Measurements from ENCODE around the gene TYSND1. TPM values are rescaled to one million over a fixed set of nuclear protein-coding genes. Genes with fewer than 3 reads are reported as not detected.
"Not testable (repeated sequence)": the region's sequence is repeated elsewhere in the genome, so short reads cannot be mapped to it uniquely, and the experiment has no call there.

Gene TYSND1
- polyA plus RNA-seq, 6 donors from 2014 or later = 19.8 to 33.5 (median 25.0) TPM

DNA sequence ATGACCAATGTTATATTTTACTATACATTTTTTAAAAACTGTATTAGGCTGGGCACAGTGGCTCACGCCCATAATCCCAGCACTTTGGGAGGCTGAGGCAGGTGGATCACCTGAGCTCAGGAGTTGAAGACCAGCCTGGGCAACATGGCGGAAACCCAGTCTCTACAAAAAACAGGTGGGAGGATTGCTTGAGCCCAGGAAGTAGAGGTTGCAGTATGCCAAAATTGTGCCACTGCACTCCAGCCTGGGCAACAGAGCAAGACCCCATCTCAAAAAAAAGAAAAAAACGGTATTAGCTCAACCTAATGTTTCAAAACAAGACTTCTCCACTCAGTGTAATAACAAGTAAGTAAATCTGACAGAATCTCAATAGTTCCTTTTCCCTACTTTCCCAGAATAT lies 12.9 kb upstream of the TYSND1 start:
- DNase-seq; ATAC-seq (ENCODE audit: low read depth in 2 of 2); H3K27me3 Mint-ChIP-seq; H3K4me3 Mint-ChIP-seq; H3K9me3 Mint-ChIP-seq: not testable (repeated sequence)
- Mint-ChIP-seq H3K36me3 (peaks cover 21 to 26% of the 10 kb centered on the region in 2 donors), H3K4me1 (peaks cover 29 to 36% (median 32%) of the 10 kb centered on the region in 3 donors), H3K27ac (peak overlapping the region in 1 of 6 donors; percentile 78)

DNA sequence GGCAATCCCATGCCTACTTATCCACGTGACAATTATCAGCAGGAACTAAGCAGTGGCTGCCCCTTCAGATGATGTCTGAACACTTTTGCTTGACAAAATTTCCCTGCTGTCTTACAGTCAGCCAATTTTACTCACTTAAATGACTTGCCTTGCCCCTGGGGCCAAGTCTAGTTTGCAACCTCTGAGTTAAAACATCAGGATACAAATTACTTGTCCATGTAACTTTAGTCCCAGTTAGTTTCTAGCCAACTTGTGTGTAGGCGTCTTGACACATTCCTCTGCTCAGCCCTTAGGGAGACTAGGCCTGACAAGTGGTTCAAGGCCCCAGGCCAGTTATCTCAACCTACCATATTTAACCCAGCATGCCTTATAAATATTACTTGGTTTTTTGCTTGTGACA lies 11.6 kb upstream of the TYSND1 start:
- DNase-seq (no peak), ATAC-seq (ENCODE audit: low read depth in 2 of 2) (no peak)
- no peak overlapping the region for H3K27ac Mint-ChIP-seq
- H3K27me3 Mint-ChIP-seq = no peaks in the 10 kb centered on the region
- peaks cover 18 to 26% (median 23%) of the 10 kb centered on the region in 3 donors for H3K4me1 Mint-ChIP-seq
- H3K4me3 Mint-ChIP-seq = no peak overlapping the region
- H3K36me3 Mint-ChIP-seq = peaks cover 29 to 34% of the 10 kb centered on the region in 2 donors
- no peaks in the 10 kb centered on the region for H3K9me3 Mint-ChIP-seq

DNA sequence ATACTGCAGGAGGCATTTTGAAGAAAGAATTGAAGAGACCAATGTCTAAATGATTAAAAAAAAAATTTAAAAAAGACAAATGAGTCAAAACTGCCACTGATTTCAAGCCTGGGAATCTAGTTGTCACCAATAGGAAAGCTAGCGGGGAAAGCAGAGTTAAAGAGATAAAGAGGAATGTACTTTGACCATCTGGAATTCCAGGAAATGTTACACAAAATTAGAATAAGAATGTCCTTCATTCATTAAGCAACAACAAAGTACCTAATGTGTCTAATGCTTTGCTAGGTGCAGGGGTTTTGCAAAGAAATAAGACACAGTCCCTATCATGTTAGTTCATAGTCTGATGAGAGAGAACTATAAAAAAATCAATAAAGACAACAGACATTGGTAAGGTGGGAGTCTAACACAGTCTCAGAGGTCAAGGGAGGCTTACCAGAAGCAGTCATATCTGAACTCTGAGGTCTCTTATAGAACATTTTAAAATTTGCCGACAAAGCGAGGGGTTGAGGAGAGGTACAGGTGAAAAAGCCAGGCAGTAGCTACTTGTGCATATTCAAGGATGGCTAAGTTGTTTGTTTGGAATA lies 8.8 kb upstream of the TYSND1 start:
- no peak overlapping the region for H3K4me3 Mint-ChIP-seq
- DNase-seq (no peak), ATAC-seq (ENCODE audit: low read depth in 2 of 2) (no peak)
- H3K27me3 Mint-ChIP-seq = no peaks in the 10 kb centered on the region
- H3K4me1 Mint-ChIP-seq = peaks cover 5 to 10% (median 10%) of the 10 kb centered on the region in 3 donors
- peaks cover 35 to 40% of the 10 kb centered on the region in 2 donors for H3K36me3 Mint-ChIP-seq
- H3K27ac Mint-ChIP-seq = peak overlapping the region in 2 of 6 donors; percentile 1 to 17
- no peaks in the 10 kb centered on the region for H3K9me3 Mint-ChIP-seq

DNA sequence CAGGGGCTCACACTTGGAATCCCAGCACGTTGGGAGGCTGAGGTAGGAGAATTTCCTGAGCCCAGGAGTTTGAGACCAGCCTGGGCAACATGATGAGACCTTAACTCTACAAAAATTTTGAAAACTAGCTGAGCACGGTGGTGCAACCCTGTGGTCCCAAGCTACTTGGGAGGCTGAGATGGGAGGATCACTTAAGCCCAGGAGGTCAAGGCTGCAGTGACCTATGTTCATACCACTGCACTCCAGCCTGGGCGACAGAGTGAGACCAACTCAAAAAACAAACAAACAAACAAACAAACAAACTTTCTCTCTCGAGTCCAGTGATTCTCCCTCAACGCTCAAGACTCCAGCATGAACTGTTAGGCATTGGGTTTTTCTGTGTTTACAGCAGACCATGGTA lies 2.0 kb upstream of the TYSND1 start:
- ATAC-seq (ENCODE audit: low read depth in 2 of 2) = no peak
- H3K4me1 Mint-ChIP-seq = peaks cover 15 to 26% (median 18%) of the 10 kb centered on the region in 3 donors
- DNase-seq = no peak
- H3K36me3 Mint-ChIP-seq = peaks cover 7 to 10% of the 10 kb centered on the region in 2 donors
- no peaks in the 10 kb centered on the region for H3K27me3 Mint-ChIP-seq
- no peak overlapping the region for H3K27ac Mint-ChIP-seq
- H3K9me3 Mint-ChIP-seq = no peaks in the 10 kb centered on the region
- H3K4me3 Mint-ChIP-seq = peak overlapping the region in 1 of 8 donors; percentile 67

DNA sequence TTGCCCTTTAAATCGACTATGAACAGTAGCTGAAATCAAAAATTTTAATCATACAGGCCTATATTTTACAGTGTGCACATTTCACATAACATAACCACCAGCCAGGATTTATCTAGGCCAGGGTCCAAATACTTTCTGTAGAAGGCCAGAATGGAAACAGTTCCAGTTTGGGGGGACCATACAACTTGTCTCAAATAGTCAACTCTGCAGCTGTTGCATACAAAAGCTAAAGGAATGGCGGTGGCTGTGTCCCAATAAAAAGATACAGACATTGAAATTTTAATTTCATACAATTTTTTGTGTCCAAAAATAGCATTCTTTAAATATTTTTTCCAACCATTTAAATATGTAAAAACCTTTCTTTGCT lies 742 bp upstream of the TYSND1 start:
- Mint-ChIP-seq H3K27ac (peak overlapping the region in 4 of 6 donors; percentile 91 to 98 (median 96)), H3K4me3 (peak overlapping the region; percentile 81 to 99 (median 93)), H3K27me3 (no peaks in the 10 kb centered on the region), H3K4me1 (peaks cover 25 to 36% (median 26%) of the 10 kb centered on the region in 3 donors), H3K9me3 (no peaks in the 10 kb centered on the region), H3K36me3 (peaks cover 0 to 5% of the 10 kb centered on the region in 2 donors)
- DNase-seq (no peak), ATAC-seq (ENCODE audit: low read depth in 2 of 2) (no peak)

DNA sequence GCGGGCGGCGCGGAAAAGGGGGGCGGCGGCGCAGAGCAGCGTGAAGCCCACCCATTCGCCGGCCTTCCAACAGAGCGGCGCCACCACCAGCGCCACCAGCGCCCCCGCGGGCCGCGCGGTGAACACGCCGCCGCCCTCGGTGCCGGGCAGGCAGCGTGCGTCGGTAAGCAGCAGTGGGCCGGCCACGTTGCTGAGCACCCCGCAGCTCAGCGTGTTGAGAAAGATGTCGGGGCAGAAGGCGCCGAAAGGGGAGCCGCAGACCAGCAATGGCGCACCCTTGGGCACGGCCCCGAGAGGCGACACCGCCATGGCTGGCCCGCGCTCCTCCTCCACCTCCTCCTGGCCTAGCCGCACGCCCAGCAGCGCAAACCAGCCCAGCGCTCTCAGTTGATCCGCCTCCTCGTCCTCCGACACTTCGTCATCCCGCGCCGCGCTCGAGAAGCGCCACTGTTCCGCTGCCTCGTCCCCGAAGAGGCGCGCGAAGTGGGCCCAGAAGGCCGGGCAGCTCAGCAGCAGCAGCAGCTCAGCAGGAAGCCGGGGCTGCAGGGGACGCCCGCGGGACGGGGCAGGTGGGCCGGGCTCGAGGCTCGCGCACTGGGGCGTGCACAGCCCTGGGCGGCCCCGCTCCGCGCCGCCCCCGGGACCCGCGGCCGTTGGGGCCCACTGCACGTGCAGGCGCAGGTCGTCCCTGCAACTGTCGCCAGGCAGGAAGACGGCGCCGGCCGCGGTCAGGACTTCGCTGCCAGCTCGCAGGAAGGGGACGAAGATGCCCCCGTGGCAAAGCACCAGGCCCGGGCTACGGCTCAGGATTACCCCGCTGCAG lies 623 bp downstream of the TYSND1 start:
- Mint-ChIP-seq H3K27me3 (no peaks in the 10 kb centered on the region), H3K4me1 (peaks cover 26 to 39% (median 27%) of the 10 kb centered on the region in 3 donors), H3K36me3 (no peaks in the 10 kb centered on the region), H3K4me3 (peak overlapping the region; percentile 81 to 99 (median 94)), H3K27ac (peak overlapping the region; percentile 47 to 97 (median 78)), H3K9me3 (no peaks in the 10 kb centered on the region)
- ATAC-seq (ENCODE audit: low read depth in 2 of 2) (peak; percentile 66 to 67), DNase-seq (peak; percentile 71)

DNA sequence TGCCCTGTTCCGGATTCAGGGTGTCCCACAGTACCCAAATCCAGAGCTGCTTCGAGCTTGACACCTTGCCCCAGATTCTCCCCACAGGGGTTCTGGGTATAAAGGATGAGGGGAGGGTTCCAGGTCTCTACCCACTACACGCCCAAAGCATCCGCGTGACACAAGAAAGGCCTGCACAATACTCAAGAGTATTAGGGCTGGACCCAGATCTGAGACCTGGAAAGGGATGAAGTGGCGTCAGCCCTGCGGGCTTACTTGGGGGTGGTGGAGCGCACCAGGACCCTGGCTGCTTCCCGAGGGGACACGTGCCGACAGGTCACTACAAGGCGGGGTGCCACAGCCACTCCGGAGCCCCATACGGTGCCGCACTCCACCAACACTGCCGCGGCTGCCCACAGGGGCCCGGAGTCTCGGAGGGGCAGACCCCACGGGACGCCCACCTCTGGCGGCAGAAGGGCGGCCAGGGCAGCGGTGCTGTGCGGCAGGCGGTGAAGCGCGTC lies 1.3 kb downstream of the TYSND1 start:
- H3K36me3 Mint-ChIP-seq = no peaks in the 10 kb centered on the region
- DNase-seq (no peak), ATAC-seq (ENCODE audit: low read depth in 2 of 2) (peak; percentile 6 to 10)
- H3K27me3 Mint-ChIP-seq = no peaks in the 10 kb centered on the region
- H3K9me3 Mint-ChIP-seq = no peaks in the 10 kb centered on the region
- H3K27ac Mint-ChIP-seq = peak overlapping the region; percentile 47 to 97 (median 71)
- peaks cover 26 to 42% (median 27%) of the 10 kb centered on the region in 3 donors for H3K4me1 Mint-ChIP-seq
- H3K4me3 Mint-ChIP-seq = peak overlapping the region; percentile 81 to 99 (median 88)

DNA sequence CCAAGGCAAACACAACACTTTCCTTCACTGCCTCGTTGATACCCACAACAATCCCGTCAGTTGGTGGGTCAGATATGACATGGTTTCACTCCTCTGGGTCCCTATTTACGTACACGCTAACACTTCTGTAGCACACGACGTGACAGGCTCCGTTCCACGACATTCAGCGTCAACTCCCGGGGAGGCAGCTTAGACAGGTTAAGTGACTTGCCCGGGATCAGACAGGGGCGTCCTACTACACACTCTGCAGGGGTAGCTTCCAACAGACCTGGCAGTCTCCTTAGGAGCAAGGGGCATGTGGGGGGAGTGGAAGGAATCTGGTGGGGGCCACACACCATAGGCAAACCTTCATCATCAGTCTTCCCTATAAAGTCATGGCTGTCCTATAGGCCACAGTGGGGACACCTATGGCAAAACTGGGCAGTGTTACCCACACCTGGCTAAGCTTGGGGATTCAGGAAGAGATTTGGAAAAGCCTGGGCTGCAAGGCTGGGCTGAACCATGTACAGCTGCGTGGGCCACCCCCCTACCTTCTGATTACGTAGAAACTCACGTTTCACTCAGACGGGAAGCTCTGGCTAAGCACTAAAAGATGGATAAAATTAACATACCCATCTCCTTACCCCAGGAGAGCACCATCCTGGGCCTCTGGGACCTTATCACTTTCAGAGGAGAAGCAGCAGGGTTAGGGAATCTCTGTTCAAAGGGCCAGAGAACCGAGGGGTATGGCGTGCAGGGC lies 2.0 kb downstream of the TYSND1 start:
- DNase-seq (no peak), ATAC-seq (ENCODE audit: low read depth in 2 of 2) (no peak)
- H3K27me3 Mint-ChIP-seq = no peaks in the 10 kb centered on the region
- H3K4me1 Mint-ChIP-seq = peaks cover 26 to 43% (median 27%) of the 10 kb centered on the region in 3 donors
- peak overlapping the region in 5 of 6 donors; percentile 47 to 97 (median 83) for H3K27ac Mint-ChIP-seq
- H3K9me3 Mint-ChIP-seq = no peaks in the 10 kb centered on the region
- no peaks in the 10 kb centered on the region for H3K36me3 Mint-ChIP-seq
- peak overlapping the region; percentile 81 to 99 (median 88) for H3K4me3 Mint-ChIP-seq

DNA sequence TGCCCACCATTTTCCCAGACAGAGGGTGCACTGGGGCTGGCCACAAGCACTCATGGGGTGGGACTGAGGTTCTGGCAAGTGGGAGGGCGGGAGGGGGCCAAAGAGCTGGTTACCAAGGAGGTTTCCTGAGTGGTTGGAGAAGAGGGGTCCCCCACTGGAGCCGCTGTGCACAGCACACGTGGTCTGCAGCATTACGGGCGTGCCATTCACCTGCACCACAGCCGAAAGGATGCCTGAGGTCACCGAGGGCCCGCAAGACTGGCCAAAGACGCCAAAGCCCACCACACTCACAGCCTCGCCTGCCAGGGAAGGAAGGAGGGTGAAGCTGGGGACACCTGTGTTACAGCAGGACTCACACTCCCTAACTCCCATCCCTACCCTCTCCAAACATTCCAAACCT lies 3.9 kb downstream of the TYSND1 start:
- ATAC-seq (ENCODE audit: low read depth in 2 of 2) (no peak), DNase-seq (no peak)
- Mint-ChIP-seq H3K27ac (no peak overlapping the region), H3K9me3 (no peaks in the 10 kb centered on the region), H3K4me1 (peaks cover 26 to 43% (median 30%) of the 10 kb centered on the region in 3 donors), H3K27me3 (no peaks in the 10 kb centered on the region), H3K4me3 (peak overlapping the region in 2 of 8 donors; percentile 41 to 62), H3K36me3 (peaks cover 0 to 3% of the 10 kb centered on the region in 2 donors)

DNA sequence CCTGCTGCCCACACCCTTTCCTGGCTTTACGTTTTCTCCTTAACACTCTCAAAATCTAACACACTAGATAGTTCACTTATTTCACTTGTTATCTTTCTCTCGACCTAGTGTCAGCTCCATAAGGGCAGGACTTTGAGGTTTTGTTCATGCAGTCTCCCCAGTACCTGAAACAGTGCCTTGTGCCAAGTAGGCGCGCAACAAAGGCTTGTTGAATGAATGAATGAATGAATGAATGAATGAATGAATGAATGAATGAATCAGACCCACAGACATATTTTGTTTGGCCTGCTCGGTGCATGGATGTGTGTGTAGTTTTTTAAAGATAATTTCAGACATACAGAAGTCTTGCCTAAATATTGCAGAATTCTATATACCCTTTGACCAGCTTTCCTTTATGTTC lies 6.2 kb downstream of the TYSND1 start:
- DNase-seq (no peak), ATAC-seq (ENCODE audit: low read depth in 2 of 2) (no peak)
- peaks cover 33 to 41% (median 35%) of the 10 kb centered on the region in 3 donors for H3K4me1 Mint-ChIP-seq
- H3K9me3 Mint-ChIP-seq = no peaks in the 10 kb centered on the region
- peak overlapping the region in 1 of 8 donors; percentile 31 for H3K4me3 Mint-ChIP-seq
- H3K27ac Mint-ChIP-seq = no peak overlapping the region
- no peaks in the 10 kb centered on the region for H3K27me3 Mint-ChIP-seq
- H3K36me3 Mint-ChIP-seq = peaks cover 6 to 13% of the 10 kb centered on the region in 2 donors

DNA sequence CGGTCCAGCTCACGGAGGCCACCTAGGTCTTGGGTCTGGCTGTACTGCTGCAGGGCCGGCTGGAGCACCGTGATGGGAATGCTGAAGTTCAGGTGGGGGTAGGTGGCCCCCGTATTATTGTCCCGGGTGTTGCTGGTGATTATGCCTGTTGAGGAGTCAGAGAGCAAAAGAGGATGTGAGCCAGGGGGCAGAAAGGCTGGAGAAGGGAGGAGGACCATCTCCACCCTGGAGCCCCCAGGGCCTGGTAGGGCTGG lies 6.6 kb downstream of the TYSND1 start:
- H3K27ac Mint-ChIP-seq = peak overlapping the region in 1 of 6 donors; percentile 13
- no peaks in the 10 kb centered on the region for H3K9me3 Mint-ChIP-seq
- H3K36me3 Mint-ChIP-seq = peaks cover 6 to 13% of the 10 kb centered on the region in 2 donors
- no peaks in the 10 kb centered on the region for H3K27me3 Mint-ChIP-seq
- H3K4me3 Mint-ChIP-seq = peak overlapping the region in 1 of 8 donors; percentile 31
- no peak for DNase-seq
- peaks cover 29 to 39% (median 35%) of the 10 kb centered on the region in 3 donors for H3K4me1 Mint-ChIP-seq
- no peak for ATAC-seq (ENCODE audit: low read depth in 2 of 2)

DNA sequence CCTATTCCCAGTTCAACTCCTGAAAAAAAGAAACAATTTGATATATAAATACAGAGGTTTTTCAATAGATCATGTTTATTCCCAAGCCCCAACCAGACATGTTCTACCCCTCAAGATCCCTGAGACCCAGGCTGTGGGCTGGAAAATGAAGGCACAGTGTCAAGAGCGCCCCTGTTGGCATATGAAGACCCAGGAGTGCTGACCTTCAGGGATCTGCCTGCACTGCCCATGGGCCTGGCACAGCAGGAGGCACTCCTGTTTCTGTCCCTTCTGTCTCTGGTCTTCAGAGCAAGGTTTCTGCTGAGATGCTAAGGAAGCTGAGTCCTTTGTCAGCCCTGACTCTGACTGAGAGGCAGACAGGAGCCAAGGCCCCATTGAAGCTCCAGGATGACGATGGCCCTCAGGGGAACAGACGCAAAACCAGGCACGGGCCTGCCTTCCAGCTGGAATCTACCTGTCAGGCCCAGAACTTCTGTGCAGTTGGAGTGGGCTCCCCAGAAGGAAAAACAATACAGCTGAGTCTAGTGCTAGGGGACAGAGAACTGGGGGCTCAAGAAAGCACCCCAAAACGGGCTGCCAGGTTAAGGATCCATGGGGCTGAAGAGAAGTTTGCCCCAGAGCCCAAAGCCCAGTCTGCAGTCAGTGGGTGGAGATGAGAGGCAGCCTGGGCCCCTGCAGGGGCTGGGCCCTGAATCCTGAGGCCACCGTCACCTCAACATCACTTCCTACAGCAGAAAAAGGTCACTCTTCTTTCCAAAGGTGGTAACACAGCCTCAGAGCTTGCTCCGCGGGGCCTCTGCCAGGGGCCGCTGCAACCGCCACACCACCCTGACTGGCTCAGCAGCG lies 7.1 kb downstream of the TYSND1 start:
- Mint-ChIP-seq H3K27ac (no peak overlapping the region), H3K9me3 (no peaks in the 10 kb centered on the region), H3K36me3 (peaks cover 6 to 13% of the 10 kb centered on the region in 2 donors), H3K4me1 (peaks cover 24 to 34% (median 31%) of the 10 kb centered on the region in 3 donors), H3K27me3 (no peaks in the 10 kb centered on the region), H3K4me3 (peak overlapping the region in 1 of 8 donors; percentile 31)
- DNase-seq (no peak), ATAC-seq (ENCODE audit: low read depth in 2 of 2) (no peak)

All from naive B cell (primary cell).